Ammon's horn (tissue), 1 donor: ENCODE results near the gene CACNB1.
"Not testable (repeated sequence)": the region's sequence is repeated elsewhere in the genome, so short reads cannot be mapped to it uniquely, and the experiment has no call there.

ENCODE experiments used
- DNase-seq: peaks from one replicate; pipeline ENCODE4 v3.0.0-alpha.2; 2016; ENCODE audit warnings: low spot score

CACNB1 gene

DNA sequence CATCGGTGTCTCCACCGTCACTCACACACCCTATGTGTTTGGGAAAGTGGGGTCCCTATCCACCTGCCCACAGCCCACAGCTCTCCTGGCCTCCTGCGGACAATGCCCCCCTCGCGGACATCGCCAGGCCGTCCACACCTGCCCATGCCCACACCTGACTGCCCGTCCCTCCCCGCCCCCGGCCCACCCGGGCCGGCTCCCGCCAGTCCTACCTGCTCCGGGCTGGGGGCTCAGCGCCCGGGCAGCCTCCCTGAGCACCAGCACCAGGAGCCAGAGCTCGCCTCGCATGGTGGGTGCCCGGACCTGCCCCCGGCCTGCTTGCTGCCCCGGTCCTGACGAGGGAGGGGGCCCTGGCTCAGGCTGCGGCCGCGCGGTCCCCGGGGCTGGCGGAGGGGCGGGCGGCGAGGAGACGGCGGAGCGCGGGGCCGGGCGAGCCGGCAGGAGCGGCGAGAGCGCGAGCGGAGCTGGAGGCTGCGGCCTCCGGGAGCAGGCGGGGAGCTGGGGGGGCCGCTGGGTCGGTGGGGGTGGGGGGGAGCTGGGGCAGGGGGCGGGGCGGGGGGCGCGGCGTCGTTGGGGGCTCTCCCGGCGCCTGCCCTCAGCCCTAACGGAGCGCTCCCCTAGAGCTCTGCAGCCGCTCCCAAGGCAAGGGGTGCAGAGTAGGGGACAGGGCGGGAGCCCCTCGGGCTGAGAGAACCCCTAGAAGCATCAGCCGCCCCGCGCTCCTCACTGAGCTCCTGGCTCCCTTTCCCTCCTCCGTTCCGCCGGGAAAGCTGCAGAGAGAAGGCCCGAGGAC is 46.1 kb downstream of the CACNB1 start, which contains the start of gene PLXDC1:
TSS of gene PLXDC1 (minus strand) at position 488 of the 793 bp plus-strand sequence. CDS start at position 288, 200 bp downstream.
- no peak for DNase-seq

DNA sequence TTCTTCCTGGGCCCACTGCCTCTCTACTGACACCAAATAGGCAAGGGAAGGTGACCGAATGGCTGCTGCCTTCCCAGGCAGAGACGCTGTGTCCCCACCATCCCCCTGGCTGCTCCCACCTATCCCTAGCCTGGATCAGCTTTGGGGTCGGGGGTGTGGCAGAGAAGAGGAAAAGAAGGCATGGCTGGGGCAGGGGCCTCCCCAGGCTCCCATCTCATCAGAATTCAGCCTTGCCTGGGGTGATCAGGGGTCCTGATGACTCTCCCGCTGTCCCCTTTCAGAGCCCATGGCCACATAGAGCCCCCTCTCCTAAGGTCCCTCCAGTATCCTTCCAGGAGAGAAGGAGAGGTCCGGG is 46.7 kb downstream of the CACNB1 start:
- no peak for DNase-seq

DNA sequence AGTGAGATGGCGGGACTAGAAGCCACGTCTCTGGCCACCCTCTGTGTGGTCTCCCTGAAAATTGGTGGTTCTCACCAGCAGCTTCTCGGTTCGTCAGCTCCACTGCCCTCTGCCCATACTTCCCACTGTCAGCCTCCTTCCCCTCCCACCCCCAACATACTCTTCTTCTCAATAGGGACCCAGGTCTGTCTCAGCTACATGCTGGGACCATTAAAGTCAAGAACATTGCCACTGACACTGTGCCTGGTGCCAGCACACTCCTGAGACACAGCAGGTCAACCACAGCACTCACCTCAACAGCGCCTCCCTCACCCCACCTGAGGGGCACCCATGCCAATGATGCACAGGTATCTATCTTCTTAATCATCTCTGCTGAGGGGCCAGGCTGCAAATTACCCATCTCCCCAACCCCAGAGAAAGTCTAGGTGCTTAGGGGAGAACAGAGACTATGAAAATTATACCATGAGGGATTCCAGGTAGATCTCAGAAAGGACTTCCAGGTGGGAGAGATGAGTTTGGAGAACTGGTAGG is 47.3 kb downstream of the CACNB1 start:
- no peak for DNase-seq

DNA sequence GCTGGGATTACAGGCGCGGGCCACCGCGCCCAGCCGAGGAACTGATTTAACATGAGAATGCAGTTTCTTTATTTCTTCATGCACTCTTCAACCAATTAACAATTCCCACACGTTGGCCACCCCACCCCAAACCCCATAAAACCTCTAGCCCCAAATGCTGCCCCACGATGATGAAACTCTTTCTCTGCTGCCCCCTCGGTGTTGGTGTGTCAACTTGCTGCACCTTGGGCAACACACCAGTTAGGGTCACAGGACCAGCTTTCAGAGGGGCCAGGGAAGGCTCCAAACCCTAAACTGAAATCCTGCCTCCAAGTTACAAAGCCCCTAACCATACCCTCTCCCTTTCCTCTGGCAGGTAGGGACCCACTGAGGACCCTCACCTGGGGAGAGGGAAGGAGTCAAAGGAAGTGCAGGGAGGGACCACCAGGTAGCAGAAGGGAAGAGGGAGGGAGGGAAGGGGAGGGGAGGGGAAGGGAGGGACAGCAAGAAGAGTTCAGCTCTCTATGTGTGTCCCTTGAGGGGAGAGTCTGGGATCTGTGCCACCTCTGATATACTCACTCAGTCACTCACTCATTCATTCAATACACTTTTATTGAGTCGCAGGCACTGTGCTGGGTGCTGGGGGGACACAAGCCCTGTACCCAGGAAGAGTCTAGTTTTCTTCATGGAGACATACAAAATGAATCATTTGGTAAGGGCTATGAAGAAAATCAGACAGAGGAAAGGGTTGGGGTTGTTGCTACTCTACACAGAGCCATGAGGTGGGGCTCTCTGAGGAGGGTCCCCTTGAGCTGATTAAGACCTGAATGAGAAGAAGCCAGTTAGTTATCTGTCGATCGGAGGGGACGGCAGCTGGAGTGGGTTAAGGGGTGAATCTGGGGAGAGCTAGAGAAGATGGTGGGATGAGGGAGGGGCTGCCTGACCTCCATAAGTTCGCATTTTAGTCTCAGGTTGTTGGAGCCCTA is 50.0 kb downstream of the CACNB1 start:
- DNase-seq, result no peak

DNA sequence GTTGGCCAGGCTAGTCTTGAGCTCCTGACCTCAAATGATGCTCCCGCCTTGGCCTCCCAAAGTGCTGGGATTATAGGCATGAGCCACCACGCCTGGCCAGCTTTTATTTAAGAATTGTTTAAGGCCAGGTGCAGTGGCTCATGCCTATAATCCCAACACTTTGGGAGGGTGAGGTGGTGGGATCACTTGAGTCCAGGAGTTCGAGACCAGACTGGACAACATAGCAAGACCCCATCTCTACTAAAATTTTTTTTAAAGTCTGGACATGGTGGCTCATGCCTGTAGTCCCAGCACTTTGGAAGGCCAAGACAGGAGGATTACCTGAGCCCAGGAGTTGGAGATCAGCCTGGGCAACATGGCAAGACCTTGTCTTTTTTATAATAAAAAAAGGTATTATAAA is 51.2 kb downstream of the CACNB1 start:
- DNase-seq, result no peak

DNA sequence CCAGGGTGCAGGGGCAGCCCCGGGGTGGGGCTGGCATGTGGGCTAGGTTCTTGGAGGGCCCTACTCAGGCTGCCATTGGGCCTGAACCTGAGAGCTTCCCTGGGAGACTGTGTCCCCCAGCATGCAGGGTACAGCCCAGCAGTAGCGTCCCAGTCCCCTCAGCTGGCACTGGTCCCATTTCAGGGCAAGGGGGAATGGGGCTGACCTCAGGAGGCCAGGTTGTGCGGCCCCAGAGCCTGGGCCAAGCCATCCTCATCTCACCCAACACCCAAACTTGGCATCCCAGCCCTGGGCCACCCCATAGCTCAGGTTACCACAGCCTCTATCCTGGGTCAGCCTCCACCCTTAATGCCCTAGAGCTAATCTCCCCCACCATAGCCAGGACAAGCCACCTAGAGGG is 52.3 kb downstream of the CACNB1 start:
- no peak for DNase-seq

DNA sequence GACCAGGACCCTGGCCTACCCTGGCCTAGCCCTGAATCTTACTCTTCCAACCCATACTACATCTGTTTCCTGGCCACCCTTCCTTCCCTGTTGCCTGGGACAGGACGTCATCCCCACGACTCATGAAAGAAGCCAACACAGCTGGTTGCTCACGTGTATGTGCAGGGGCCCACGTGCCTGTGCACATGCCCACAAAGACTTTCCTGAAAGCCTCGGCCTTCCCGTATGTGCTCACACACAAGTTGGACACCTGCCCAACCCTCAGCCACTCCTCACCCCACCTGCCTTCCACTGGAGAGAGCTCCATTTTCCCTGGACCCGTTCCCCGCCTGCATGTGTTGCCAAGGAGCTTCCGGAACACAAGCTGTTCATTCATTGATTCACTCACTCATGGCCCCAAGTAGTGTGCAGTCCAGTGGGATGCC is 53.0 kb downstream of the CACNB1 start:
- peak; percentile 53 for DNase-seq

DNA sequence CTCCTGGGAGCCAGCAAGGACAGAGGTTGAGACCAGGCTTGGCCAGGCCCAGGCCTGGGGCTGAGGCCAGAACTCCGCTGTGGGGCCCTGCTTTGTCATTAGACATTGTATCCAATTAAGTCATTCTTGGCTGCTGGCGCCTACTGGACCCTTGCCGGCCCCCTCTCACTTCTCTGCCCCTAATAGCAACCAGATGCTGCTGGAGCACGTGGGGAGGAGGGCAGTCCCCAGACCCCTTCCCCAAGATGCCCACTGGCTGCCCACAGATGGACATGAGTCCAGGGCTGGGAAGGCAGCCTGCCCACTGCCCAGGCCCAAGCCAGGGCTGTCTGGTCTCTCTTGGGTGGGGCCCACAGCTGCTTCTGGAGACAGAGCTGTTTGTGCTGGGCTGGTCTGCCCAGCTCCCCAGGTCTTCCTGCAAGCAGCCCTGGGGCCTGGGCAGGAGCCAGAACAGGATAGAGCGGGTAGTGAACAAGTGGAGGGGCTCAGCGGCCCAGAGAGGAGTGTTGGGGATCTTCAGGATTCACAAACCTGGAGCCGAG is 53.8 kb downstream of the CACNB1 start:
- DNase-seq, result no peak

DNA sequence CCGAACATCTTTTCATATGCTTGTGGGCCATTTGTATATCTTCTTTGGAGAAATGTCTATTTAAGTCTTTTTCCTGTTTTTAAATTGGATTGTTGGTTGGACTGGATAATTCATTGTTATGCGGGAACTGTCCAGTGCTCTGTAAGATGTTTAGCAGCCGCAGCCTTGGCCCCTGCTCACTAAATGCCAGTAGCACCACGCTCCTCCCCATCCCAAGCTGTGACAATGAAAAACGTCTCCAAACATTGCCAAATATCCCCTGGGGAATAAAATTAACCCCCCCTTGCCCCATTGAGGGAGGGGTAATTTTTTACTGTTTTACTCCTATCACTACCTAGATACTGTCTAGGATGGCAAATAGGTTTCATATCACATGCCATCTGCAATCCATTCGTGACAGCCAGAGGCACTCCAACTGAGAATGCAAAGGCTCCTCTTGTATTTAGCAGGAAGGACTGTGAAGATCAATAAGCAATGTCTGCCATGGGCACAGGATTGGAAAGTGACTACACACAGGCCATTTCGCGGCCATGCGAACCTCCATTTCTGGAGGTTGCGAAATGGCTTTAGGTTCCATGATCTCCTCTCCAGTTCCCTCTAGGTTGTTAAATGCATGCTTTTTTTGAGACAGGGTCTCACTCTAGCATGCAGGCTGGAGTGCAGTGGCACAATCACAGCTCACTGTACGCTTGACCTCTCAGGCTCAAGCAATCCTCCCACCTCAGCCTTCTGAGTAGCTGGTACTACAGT is 55.4 kb downstream of the CACNB1 start:
- no peak for DNase-seq

DNA sequence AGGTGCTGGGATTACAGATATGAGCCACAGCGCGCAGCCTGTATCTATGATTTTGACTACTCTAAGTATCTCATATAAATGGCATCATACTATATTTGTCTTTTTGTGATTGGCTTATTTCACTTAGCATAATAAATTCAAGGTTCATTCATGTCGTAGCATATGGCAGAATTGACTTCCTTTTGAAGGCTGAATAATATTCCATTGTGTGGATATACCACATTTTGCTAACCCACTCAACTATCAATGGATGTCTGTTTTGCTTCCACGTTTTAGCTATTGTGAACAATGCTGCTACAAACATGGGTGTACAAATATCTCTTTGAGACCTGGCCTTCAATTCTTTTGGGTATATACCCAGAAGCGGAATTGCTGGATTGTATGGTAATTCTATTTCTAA is 56.2 kb downstream of the CACNB1 start:
- DNase-seq, result no peak

DNA sequence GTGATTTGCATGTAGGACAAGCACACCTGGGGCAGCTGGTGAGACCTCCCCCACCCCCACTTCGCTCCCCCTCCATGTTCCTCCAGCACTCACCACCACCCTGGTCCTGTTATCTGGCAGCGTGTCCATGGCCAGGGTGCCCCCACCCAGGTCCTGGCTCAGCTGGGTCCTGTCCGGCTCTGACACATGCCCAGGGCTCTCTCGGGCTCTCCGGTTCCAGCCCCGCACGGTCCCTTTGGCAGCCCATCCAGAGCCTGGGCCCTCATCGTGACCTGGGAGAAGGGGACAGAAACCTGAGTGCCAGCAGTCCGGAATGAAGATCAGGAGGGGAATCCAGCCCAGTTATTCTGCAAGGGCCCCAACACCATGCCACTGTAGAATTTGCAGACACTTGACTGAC is 57.9 kb downstream of the CACNB1 start:
- no peak for DNase-seq

DNA sequence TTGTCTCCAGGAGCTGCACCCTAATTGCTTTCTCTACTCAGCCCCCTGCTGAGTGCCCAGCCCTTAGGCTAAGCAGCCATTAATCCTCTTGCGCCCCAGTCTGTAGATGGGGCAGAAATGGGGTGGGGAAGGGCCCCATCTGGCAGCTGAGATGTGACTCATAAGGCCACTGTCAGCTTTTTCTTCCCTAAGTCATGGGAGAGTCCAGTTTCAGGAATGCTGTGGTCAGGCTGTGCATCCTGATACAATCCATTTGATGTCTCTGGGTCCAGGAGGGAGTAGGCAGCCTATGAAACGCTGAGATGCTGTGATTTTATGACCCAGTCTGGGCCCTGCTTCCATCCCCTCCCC is 58.3 kb downstream of the CACNB1 start:
- DNase-seq, result no peak

DNA sequence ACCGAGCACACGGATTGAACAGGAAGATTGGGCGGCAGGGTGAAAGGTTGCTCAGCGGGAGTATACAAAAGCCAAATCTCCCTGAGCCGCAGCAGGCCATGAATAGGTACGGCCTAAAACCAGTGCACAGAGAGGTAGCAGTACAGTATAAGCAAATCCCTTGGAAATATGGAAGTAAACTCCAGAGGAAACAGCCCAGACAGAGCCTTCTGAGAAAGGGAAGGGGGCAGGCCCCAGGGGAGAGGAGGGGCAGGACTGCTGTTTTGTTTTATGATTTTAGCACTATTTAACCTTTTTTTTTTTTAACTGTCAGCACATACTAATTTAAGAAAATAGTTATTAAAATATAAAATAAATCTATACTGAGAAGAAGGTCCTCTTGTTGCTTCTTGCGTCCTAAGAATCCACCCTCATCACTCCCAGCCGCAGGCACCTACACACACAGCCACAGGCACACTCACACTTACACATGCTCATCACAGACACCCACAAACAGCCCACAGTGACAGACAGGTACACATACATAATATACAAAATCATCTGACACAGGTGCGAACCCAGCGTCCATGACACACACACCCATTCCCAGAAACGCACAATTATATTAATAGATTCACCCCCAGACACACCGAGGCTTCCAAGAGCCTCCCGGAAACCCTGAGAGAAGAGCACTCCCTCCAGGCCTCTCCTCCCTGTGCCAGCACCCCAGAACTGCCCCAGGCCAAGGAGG is 58.9 kb downstream of the CACNB1 start:
- no peak for DNase-seq

DNA sequence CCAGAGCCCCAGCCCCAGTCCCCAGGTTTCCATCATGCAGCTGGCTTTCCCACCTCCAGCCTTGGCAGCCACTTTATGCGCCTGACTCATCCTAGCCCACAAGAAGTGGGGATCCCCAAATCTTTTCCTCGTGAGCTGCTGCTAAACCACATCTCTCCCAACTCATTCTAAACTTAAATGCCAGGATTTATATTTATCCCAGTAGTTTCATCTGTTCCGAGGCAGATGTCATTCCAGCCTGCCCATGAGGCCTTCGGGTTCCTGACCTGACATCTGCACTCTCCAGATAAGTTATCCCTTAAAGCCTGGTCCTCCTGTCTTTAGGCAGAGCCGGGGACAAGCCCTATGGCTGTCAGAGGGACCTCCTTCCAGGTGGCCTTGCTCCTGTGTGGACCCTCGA is 62.6 kb downstream of the CACNB1 start:
- no peak for DNase-seq

DNA sequence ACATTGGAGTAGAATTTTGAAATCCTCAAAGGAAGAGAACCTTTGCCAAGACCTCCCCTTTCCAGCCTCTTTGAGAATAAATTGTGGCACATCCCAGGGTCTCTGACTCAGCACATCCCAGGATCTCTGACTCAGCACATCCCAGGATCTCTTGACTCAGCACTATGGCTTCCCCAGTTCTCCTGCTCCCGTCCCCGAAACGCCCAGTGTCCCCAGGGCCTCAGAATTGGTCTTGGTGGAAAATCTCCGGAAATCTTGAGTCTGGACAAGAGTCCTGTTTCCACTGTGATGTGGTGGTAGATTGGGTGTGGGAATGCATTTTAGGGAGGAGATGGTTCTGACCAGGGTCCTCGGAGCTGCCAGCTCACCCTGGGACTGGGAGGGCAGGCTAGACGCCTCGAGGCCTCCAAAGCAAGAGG is 65.3 kb downstream of the CACNB1 start:
- no peak for DNase-seq

DNA sequence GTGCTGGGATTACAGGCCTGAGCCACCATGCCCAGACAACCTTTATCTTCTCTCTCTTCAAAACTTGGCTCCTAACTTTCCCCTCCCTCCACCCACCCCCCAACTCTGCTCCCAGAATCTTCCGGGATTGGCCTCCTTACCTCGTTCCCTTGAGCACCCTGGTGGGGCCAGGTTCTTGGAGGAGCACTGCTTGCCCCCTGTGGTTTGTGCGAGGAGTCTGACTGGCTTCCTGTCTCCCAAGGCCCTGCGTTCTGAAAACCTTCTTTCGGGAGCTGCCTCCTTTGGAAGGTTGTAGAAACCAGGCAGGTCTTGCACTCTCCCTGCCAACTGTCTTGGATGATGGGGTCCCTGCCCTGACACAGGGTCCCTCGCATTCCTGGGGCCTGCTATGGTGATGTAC is 65.9 kb downstream of the CACNB1 start:
- DNase-seq, result no peak

DNA sequence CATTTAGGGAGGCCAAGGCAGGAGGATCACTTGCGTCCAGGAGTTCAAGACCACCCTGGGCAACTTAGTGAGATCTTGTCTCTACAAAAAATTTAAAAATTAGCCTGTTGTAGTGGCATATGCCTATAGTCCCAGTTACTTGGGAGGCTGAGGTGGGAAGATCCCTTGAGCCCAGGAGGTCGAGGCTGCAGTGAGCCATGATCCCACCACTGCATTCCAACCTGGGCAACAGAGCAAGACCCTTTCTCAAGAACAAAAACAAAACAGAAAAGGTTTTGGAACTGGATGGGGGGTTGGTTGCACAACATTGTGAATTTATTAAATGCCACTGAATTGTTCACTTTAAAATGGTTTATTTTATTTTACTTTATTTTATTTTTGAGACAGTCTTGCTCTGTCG is 67.3 kb downstream of the CACNB1 start:
- no peak for DNase-seq

DNA sequence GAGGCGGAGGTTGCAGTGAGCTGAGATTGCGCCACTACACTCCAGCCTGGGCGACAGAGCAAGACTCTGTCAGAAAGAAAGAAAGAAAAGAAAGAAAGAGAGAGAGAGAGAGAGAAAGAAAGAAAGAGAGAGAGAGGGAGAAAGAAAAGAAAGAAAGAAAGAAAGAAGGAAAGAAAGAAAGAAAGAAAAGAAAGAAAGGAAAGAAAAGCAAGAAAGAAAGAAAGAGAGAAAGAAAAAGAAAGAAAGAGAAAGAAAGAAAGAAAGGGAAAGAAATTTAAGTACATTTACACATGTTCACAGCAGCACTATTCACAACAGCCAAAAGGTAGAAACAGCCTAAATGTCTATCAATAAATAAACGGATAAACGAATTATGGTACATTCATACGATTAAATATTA is 67.9 kb downstream of the CACNB1 start:
- DNase-seq, result not testable (repeated sequence)

DNA sequence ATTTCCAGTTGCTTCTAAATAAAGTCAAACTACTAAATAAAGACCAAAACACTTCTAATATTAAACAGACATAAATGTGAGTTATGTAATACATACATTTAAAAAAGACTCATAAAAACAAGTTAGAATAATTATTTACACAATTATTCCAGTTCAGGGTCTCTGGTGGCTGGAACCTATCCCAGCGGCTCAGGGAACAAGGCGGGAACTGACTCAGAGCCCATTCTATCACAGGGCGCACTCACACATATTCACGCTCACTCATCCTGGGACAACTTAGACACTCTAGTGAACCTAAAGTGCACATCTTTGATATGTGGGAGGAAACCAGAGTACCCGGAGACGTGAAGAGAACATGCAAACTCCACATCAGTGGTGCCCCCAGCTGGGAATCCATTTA is 71.0 kb downstream of the CACNB1 start:
- no peak for DNase-seq

DNA sequence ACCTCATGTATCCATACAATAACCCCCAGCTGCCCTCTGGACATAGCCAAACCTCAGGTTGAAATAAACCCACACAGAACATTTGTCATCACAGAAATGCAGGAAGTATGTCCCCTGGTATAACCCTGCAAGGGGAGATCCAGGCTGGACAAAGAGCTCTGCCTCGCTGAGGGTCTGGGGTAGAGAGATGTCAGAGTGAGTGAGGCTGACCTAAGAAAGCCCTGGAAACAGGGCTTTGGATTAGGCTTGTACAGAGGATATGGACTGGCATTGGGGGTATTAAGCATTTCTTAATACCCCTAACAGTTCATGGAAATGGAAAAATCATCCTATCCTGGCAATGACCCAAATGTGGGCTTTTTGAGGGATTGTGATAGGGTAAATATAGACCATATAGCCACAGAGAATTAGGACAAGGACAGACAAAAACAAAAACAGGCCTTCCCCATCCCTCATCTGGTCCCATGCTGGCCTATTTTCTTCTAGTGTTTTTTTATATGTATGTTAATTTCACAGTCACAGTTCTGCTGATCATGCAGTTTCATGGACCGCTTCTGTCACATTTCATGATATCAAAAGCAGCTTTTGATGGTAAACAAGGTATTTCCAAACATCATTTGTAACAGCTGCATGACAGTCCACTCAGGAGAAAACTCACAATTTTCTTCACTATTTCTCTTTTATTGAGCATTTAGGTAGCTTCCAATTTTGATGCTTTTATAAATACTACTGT is 72.2 kb downstream of the CACNB1 start:
- DNase-seq, result no peak

DNA sequence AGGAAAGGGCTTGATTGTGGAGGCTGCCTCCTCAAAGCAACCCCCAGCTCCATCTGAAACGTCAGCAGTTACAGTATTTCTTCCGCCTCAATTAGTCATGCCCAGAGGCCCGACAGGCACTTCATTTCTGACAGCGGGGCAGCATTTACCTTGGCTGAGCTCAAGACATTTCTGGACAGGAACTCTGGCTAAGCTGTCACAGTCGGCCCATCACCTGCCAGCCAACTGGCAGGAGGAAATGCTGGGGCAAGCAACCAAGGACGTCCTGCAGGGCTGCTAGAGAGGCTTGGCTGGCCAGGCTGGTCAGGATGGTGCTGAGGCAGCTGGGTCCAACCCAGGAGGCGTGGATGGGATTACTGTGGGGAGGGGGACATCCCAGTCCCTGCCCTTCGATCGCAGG is 73.8 kb downstream of the CACNB1 start:
- no peak for DNase-seq
